Activated T-cell treated with anti-CD3 and anti-CD28 coated beads, Interleukin-2, amount 50 U/mL, for 48 hours (primary cell): ENCODE measurements around the gene CNOT3.

Experiments
- DNase-seq, 2 experiments: peaks; one replicate each; pipeline ENCODE4 v3.0.0-alpha.2; 2020

Gene CNOT3

DNA sequence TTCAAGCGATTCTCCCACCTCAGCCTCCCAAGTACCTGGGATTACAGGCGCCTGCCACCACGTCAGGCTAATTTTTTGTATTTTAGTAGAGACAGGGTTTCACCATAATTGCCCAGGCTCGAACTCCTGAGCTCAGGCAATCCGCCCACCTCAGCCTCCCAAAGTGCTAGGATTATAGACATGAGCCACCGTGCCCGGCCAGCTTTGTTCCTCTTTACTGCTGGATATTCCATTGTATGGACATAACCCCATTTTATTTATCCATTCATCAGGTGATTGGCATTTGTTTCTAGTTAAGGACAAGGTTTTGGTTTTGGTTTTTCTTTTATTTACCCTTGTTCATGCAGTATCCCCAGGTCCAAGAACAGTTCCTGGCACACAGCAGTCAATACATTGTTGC lies 59.0 kb downstream of the CNOT3 start:
- no peak for DNase-seq

DNA sequence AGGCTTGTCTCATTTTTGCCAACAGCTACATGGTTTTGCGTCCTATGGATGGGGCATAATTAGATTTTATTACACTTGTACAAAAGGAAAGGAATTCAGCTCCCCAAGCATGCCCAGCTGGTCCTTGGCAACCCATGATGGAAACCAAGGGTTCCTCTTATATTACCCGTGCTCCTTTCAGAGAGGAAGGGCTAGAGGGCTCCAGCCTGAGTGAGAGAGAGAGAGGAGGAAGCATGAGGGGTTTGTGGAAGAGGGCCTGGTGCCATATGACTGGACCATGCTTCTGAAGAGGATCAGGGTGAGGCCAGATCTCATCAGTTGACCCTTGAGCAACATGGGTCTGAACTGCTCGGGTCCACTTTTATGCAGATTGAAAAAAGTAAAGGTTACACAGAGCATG lies 59.6 kb downstream of the CNOT3 start:
- no peak for DNase-seq

DNA sequence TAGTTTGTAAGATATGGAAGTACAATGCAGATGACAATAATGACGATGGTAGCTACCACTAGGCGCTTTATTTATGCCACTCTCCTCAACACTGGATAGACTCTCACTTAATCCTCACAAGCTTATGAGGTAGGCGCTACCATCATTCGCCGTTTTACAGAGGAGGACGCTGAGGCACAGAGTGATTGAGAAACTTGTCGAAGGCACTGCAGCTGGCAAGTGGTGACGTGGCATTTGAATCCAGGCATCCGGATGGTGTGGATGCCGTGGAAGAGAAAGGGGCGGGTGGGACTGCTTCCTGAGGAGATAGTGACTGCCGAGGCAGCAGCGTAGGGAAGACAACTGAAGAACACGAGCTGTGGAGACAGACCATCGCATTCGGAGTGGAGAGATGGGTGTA lies 61.8 kb downstream of the CNOT3 start:
- DNase-seq, result no peak

DNA sequence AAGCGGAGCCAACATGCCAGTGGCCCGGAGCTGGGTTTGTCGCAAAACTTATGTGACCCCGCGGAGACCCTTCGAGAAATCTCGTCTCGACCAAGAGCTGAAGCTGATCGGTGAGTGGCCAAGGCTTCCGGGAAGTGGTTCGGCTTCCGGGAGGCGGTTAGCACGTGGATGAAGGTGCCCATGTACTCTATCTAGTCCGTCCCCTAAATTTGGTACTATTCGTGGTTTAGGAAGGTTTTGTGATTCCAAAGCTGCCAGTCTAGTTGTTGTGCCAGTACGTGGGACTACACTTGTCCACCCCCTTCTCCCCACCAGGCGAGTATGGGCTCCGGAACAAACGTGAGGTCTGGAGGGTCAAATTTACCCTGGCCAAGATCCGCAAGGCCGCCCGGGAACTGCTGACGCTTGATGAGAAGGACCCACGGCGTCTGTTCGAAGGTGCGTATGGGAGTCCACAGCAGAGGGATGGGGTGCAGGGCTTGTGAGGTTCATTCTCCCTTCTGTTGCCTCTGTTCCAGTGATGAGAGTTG lies 63.7 kb downstream of the CNOT3 start:
- DNase-seq, result no peak

DNA sequence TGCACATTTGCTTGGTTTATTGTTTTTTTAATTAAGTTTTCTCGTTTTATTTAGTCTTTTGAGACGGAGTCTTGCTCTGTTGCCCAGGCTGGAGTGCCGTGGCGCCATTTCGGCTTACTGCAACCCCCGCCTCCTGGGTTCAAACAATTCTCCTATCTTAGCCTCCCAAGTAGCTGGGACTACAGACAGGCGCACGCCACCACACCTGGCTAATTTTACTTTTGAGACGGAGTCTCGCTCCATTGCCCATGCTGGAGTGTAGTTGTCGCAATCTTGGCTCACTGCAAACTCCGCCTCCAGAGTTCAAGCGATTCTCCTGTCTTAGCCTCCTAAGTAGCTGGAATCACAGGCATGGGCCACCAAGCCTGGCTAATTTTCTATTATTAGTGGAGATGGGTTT lies 64.4 kb downstream of the CNOT3 start:
- no peak for DNase-seq

DNA sequence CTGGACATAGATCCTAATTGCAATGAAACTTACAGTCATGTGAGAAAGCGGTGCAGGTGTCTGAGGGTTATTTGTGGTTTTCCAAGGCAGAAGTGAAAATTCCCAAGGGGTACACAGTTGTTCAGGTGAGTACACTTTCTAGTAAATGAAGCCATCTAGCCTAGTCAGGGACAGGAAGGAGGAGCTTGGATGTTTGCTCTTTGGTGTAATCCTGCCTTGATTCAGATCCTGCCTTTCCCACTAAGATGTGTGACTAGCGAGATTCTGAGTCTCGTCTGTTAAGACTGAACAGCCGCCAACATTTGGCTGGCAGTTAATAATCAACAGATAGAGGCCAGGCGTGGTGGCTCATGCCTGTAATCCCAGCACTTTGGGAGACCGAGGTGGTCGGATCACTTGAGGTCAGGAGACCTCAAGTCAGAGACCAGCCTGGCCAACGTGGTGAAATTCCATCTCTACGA lies 65.6 kb downstream of the CNOT3 start:
- DNase-seq, result no peak

DNA sequence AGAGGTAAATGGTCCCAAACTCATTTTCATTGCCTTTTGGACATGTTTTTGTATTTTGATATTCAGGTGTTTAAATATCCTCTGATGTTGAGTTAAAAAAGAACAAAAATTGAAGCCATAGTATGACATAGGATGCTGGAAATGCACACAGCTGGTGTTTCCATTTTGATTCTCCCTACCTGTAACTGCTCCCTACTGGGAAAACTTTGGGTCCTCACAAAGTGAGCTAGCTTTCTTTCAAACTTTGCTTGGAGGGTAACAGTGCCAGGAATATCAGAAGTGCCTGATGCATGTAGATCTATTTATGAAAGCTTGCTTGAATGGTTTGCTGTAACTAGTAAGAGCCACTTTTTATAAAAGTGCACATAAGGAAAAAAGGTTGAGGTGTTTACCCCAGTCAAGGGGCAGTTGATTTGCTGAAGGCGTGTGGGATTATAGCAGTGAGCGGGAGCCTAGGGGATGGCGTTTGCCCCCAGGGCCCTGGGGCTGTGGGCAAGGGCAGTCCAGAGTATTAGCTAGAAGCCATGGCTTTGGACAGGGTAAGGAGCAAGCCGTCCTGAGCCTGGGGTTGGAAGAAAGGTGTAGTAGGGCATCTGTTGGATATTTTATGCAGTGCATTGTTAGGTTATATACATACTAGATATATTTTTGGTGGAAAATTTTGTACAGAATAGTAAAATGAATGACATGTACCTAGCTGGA lies 67.4 kb downstream of the CNOT3 start:
- no peak for DNase-seq
